HCEC 1CT (cell line): ENCODE data around the gene STRA6.

Experiments used
- DNase-seq: peaks from one replicate; pipeline ENCODE4 v3.0.0-alpha.2; 2017

STRA6 gene, protein sequence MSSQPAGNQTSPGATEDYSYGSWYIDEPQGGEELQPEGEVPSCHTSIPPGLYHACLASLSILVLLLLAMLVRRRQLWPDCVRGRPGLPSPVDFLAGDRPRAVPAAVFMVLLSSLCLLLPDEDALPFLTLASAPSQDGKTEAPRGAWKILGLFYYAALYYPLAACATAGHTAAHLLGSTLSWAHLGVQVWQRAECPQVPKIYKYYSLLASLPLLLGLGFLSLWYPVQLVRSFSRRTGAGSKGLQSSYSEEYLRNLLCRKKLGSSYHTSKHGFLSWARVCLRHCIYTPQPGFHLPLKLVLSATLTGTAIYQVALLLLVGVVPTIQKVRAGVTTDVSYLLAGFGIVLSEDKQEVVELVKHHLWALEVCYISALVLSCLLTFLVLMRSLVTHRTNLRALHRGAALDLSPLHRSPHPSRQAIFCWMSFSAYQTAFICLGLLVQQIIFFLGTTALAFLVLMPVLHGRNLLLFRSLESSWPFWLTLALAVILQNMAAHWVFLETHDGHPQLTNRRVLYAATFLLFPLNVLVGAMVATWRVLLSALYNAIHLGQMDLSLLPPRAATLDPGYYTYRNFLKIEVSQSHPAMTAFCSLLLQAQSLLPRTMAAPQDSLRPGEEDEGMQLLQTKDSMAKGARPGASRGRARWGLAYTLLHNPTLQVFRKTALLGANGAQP

DNA sequence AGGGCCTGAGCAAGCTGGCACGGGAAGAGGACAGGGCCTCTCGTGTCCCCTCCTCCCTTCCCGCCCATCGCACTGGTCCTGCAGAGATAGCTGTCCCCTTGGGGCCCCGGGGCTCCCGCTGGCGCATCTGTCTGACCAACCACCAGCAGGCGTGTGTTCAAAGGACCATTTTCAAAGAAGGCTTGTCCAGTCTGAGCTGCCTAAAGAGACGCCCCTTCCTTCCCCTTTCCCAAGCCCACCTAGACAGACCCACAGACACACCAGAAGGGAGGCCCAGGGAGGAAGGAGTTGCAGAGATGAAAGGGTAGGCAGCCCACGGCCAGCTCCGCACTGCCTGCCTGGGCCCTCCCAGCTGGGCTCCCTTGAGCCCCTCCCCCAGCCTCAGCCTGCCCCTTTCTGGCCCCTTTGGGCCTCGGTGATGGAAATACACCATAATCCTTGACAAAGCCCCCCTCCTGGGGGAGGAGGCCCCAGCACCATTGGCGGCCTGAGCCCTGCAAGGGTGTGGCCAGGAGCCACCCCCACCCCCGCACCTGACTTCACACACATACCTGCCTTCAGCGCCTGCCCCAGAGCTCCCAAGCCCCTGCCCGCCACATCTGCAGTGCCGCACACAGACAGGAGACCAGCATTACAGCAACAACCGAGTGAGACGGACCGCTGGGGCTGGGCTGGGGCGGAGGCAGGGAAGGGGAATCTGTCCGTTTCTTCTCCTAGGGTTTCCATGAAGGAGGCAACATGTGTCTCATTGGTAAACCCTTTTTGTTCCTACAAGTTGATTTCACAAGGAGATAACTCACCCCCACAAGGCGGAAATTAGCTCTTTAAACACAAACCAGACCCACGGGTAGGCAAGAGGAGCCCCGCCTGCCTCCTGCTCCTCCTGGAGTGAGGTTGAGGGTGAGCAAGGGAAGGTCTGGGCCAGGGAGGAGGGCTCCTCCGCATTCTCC, at the start of gene STRA6:
STRA6 (minus strand) TSS at position 336 of the 950 bp plus-strand sequence. CDS start 520 bp downstream, outside the sequence.
- DNase-seq, result no peak

DNA sequence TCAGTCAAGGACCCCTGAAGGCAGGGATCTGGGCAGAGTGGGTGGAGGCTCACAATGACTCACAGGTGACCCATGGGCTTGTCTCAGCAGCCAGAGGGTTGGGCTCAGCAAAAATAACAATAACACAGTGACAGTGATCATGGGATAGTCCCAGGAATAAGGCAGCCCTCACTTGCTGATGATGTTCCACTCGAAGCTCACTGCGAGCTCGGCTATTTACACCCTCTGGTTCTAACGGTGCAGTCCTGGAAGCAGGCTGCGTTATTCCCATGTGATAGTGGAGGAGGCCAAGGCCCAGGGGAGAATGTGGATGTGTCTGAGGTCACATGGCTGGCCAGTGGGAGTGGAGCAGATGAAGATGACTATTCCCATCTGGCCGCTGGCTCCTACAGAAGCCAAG, 49.7 kb upstream of the STRA6 start:
- no peak for DNase-seq

DNA sequence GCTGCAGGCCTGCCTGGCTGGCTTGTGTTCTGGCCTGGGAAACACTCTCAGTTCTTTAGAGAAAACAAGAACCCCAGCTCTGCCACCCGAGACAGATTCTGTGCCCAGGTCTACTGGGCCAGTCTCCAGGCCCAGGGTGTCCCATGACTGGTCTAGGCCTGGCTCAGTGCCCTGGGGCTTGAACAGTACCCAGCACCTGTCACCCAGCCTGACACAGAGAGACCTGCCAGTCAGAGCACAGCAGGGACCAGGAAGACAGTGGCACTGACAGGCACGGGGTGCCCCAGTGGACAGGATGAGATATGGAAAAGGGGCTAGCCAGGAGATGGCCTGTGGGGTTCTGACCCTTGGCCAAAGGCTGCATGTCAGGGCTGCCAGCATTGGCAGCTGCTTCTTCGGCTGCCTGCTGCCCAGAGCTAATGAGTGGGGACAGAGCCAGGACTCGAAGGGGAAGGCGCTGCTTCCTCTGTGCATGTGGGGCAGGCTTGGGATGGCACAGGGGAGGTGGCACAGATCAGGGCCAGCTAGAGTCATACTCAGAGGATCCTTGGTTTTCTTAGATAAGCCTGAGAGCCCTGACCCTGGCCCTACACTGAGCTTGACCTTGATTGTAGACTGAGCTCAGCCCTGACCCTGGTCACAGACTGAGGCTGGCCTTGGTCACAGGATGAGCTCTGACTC, 48.7 kb upstream of the STRA6 start:
- DNase-seq, result no peak

DNA sequence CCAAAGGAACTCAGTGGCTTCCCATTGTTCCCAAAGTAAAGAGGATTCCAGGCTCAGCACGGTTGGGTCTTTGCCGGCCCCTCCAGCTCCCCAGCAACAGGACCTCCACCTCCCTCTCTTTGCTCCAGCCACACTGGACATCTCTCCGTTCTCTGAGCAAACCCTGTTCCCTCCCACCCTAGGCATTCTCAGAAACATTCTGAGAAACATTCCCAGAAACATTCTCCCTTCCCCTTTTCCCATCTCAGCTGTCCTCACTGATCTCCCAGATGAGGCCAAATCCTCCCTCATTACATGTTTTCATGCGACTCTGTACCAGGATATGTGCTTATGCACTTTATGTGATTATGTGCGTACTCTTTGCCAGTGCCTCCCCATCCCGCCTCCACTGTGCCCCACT, 47.7 kb upstream of the STRA6 start:
- no peak for DNase-seq

DNA sequence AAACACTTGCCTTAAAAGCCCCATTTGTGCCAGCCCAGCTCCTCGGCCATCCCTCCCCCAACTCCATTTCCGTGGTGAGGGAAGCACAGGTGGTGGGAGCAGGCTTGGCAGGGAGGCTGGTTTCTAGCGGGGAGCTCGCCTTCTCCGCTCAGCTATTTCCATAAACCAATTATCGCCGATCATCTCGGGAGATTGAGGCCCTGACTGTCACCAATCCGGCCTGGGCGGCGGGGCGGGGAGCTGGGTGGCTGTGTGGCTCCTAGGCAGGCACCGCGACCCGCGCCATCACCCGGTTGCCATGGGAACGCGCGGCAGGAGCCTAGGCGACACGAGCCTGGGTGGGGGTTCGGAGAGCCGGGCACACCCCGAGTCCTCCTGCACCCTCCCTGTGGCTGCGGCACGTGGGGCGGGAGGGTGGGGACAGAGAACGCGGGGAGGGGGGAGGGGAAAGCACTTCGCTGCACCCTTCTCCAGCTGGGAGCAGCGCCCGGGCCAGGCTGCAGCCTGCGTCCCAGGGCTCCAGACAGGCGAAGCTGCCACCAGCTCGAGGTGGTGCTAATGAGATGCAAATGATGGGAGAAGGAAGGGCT, 42.9 kb upstream of the STRA6 start:
- no peak for DNase-seq

DNA sequence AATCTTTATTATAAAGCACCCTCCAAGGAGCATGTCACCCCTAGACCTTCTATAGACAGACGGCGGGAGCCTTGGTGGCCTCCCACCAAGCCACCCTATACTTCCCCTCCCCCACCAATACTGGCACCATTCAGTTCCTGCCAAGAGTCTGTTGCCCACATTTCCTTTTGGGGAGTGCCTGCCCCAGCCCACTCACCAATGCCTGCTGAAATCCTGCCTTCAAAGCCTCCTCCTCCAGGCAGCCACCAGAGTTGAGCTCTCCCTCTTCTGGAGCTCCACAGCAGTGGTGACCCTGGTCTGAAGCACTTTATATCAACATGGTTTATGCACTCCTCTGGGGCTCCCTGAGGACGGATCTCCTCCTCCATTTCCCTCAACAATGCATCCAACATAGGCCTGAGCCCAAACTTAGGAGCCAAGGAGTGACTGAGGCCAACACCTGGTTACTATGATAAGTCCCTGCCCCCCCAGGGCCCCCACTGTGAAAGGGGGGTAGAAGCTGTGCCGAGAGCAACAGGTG, 42.3 kb upstream of the STRA6 start:
- DNase-seq, result no peak

DNA sequence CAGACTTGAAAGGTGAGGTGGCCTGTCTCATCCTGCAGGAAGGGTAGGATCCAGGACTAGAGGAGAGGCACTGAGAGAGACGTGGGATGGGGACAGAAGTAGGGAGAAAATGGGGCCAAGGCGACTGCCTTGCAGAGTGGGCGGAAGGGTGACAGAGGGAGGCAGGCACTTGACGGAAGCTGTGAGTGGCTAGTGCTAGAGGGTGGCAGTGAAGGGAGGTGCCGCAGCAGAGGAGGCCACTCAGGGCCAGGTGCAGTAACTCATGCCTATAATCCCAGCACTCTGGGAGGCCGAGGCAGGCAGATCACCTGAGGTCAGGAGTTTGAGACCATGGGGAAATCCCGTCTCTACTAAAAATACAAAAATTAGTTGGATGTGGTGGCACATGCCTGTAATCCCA, 40.8 kb upstream of the STRA6 start:
- no peak for DNase-seq

DNA sequence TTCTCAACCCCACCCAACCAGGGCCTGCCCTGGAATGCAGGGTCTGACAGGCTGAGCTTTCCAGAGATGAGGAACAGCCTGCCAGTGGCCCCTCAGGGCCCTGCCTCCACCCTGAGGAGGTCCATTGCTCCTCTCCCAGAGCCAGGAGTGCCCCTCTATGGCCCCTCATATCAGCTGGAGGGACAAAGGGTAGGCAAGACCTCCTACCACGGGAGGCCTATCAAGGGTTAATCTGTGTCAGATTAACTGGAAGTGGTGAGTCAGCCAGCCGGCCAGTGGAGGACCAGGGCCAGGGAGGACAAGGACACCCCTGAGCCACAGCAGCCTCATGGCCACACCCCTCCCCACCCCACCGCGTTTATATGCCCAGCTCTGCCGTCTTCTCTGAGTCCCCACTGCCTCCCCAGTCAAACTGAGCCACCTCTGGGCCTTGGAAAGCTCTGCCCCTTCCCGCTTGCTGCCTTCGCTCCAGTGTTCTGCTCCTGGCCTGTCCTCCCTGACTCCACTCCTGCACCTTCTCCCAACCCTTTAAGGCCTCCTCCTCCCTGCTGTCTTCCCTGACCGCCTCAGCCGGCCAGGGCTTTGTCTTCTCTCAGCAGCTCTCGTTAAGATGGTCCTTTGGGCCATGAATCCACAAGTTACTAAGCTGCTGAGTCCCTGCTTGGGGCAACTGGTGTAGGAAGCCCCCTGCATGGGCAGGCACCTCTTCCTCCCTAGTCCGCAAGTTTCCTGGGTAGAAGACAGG, 40.0 kb upstream of the STRA6 start:
- DNase-seq, result no peak

DNA sequence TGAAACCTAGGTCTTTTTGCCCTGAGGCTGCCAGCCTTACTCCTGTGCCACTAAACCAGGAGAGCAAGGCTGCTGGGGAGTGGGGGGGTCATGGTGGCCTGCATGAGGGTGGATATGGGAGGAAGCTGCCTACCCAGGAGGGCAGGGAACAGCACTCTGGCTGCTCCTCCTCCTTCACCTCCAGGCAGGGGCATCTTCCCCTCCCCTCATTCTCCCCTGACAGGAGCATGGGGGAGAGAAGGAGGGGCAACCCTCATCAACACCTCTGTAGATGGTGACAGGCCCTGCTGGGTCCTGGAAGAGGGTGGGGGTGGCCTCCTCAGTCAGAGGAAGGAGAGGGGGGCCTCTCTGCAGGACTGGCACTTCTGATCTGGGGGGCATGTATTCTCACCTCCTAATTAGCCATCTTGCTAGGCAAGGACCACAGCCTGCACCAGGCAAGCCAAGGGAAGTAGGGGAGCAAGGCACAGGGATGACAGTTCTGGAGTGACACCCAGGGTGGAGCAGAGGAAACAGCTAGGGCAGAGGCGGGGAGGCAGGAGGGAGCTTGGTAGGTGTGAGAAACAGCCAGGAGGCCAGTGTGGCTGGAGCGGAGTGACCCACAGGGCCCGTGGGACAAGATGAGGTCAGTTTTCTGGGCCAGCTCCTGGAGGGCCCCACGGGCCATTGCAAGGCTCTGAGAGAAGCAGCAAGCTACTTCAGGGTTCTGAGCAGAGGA, 38.5 kb upstream of the STRA6 start:
- no peak for DNase-seq

DNA sequence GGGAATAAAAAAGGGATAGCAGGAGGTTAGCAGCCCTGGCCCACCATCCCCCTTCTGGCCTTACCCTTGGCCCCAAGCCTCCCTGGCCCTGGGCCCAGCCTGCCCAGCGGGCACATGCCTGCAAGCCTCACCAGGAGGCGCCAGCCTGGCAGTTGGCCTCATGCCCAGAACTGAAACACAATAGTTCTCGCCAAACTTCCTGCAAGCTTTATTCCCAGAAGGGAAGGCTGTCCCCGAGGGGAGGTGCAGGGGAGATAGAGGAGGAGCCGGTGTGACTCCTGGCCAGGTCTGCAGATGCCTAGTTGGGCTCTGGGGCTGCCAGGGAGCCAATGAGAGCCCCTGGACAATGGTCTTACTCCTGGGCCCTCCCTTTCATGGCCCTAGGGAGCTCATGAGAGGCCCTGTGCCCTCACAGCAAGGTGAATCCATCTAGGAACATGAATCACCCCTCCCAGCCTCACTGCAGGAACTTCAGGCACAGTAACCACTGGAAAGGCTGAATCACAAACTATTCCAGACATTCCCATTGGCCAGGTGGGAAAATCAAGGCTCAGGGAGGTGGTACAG, 37.5 kb upstream of the STRA6 start:
- DNase-seq, result peak; percentile 33

DNA sequence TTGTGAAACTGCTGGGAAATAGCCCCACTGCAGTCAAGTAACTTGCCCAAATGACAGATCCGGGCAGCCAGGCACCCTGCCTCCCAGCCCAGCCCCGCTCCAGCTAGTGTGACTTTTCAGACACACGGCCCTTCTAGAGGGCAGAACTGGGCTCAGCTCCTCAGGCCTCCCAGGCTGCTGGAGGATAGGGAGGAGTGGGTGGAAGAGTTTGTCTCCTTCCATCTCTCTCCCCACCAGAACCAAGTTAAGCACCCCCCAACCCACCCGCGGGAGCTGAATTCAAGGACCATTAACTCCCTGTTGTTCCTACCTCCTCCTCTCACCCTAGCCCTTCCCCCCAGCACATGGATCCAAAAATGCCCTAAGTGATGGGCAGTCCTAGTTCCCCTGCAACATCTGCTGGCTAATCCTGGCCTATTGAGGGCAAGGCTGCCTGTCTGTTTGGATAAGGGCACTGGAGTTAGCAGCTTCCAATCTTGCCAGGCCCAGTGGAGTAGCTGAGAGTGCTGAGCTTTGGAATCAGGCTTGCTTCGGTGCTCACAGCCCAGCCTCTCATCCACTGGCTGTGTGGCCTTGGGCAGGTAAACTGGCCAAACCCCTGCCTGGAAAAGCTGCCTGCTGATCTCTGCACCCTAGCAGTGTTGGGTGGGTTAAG, 36.6 kb upstream of the STRA6 start:
- no peak for DNase-seq

DNA sequence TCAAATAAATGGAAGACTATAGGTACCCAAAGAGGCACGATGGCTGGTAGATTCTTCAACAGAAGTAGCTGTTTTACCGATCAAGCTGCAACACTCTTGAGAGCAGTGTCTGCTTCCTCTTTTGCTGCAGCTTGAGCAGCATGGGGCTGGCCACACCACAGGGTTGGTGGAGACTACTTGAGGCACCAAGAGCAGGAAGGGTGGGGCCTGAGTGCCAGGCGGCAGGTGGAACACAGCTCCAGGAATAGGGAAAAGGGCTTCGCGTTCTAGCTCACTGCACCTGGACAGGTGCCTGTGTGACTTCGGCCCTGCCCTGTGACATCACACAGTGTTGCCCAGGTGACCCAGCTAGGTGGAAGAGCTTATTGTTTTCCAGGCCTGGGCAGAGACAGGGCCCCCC, 33.4 kb upstream of the STRA6 start, which contains the start of gene CCDC33:
CCDC33 (plus strand) TSS at position 365 of the 400 bp plus-strand sequence. CDS start 394 bp downstream, outside the sequence.
- no peak for DNase-seq

DNA sequence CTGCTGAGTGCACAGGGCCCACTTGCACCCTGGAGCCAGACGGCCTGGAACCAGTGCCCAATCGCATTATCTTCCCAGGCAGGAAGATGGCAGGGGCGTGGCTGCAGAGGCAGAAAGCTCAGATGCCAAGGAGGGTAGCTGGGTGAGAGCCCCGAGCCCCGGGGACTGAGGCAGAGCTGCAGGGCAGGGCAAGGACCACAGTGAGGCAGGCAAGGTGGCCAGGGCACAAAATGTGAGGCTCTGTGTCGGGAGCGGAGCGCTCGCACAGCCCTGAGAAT, 31.9 kb upstream of the STRA6 start:
- DNase-seq, result no peak

DNA sequence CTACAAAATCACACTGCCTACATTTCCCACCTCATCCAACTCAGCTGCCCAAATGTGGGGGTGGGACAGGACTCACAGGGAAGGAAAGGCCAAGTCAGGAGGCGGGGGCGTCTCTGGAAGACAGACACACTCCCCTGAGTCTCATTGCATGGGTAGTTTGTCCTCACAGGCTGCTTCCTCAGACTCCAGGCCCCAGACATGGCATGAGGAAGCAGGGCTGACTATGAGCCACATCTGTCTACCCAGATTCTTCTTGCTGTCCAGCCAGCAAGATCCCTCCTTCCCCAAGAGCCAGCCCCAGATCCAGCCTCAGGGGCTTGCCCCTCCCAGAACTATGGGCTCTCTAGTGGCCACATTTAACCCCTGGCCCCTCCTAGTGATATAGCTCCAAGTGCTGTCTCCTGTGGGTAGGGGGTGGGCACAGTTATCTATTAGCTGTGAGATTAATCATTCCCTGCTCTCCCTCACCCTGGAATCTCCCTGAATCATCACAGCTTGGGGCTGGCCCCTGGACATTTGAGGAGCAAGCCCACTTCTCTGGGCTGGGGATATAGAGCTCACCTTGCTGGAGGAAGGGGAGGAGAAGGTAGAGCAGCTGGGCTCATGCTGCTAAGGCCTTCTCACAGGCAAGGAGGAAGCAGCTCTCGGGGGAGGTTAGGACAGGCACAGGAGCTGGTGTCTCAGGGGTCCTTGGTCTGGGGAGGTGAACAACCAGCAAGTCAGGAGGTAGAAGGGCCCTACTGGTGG, 31.4 kb upstream of the STRA6 start:
- no peak for DNase-seq

DNA sequence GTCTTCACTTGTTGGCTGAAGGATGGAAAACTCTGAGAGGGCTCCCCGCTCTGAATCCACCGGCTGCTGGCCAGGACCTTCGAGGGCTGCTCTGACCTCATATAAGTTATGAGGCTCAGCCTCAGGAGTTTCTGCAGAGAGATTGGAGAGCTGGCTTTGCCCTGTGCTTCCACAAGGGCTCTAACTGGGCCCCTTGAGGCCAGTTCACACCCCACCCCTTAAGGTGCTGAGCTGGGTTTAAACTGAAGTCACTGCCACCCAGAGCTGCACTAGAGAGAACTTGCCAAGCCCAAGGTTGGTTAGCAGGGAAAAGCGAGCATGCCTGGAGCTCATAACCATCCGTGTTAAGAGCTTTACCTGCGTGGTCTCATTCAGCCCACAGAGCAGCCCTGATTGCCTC, 30.8 kb upstream of the STRA6 start:
- no peak for DNase-seq

DNA sequence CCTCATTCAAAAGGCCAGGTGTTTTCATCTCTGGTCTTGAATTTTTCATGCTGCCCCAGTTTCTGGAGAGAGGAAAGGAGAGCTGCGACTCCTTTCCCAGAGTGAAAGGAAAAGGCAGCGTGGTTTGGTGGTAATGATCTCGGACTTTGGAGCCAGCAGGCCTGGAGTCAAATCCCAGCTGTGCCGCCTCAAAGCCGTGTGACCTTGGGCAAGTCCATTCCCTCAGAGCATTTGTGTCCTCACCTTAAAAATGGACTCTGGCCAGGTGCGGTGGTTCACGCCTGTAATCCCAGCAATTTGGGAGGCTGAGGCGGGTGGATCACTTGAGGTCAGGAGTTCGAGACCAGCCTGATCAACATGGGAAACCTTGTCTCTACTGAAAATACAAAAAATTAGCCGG, 28.9 kb upstream of the STRA6 start:
- DNase-seq, result no peak

DNA sequence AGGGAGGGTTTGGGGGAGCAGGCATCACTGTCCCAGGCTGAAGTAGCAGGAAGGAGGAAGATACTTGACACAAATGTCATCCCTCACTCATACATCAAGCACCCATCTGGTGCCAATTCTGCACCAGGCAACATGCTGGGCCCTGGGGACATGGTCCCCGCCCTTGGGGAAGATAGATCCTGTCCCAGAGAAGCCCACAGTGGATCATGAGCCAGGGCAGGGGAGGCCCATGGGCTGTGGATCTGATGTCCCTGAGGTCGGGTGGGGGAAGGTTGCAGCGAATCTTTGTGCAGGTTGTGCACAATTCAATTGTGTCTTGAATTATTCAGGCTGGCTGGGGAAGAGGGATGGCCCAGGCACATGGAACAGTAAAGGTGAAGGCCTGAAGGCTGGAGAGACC, 27.1 kb upstream of the STRA6 start:
- DNase-seq, result no peak

DNA sequence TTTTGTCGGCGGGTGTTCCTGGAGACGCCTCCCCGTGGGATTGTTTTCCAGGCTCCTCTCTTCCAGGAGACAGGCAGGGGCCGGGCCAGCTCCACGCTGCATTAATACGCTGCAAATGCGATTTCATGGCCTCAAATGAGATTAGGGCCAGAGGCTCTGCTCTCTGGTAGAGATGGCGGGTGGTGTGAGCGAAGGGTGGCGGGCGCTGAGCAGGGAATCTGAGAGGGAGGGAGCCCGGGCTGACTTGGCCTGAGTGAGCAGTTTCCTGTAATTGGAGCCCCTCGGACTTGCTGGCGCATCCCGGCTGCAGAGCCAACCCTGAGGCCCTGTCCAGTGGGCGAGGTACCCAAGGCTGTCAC, 26.1 kb upstream of the STRA6 start:
- DNase-seq, result no peak
